MCF 10A (cell line): Measurements from ENCODE around the gene CBX6. TPM values are rescaled to one million over a fixed set of nuclear protein-coding genes. Genes with fewer than 3 reads are reported as not detected.

Experiments
- BruUV-seq: library from RNA; stranded (reverse); fragments of 400-500 nt; replicated peaks from 2 replicates; lab custom pipeline; 2021; lab: Mats Ljungman, UMichigan
- CTCF ChIA-PET: fragments of 300-600 bp; sonication (Branson Sonifier 250); formaldehyde crosslinking; extraction: SDS; loops from one replicate; lab custom pipeline; 2021; ENCODE audit warnings: antibody characterized with exemption, inconsistent platforms; lab: Yijun Ruan, JAX
- POLR2A ChIA-PET: fragments of 300-600, 350-650 bp; sonication (Branson Sonifier 250); formaldehyde crosslinking; extraction: SDS; loops from one replicate; lab custom pipeline; 2020; ENCODE audit warnings: antibody characterized with exemption, inconsistent platforms; lab: Yijun Ruan, JAX
- DNase-seq: peaks from one replicate; pipeline ENCODE4 v3.0.0-alpha.2; 2018; ENCODE audit not compliant: unreplicated experiment
- H3K27ac Mint-ChIP-seq: one replicate; pipeline ENCODE4 v1.8.0; 2022; ENCODE audit warnings: mild to moderate bottlenecking, low read depth, mixed read lengths; ENCODE audit not compliant: unreplicated experiment
- H3K27me3 Mint-ChIP-seq: one replicate; pipeline ENCODE4 v1.8.0; 2022; ENCODE audit warnings: mixed read lengths; ENCODE audit not compliant: insufficient read depth, unreplicated experiment
- H3K36me3 Mint-ChIP-seq: one replicate; pipeline ENCODE4 v1.8.0; 2022; ENCODE audit warnings: mild to moderate bottlenecking, moderate library complexity, mixed read lengths; ENCODE audit not compliant: insufficient read depth, unreplicated experiment
- H3K4me1 Mint-ChIP-seq: one replicate; pipeline ENCODE4 v1.8.0; 2022; ENCODE audit warnings: mixed read lengths; ENCODE audit not compliant: insufficient read depth, unreplicated experiment
- H3K4me3 Mint-ChIP-seq: one replicate; pipeline ENCODE4 v1.8.0; 2022; ENCODE audit warnings: mild to moderate bottlenecking, moderate library complexity, mixed read lengths; ENCODE audit not compliant: unreplicated experiment
- H3K9me3 Mint-ChIP-seq: one replicate; pipeline ENCODE4 v1.8.0; 2022; ENCODE audit warnings: mixed read lengths; ENCODE audit not compliant: unreplicated experiment
- intact Hi-C: fragments of 100-400 bp; cut with micrococcal nuclease; formaldehyde crosslinking; loops from 2 replicates; pipeline ENCODE4 v1.14.1; 2022
- total RNA-seq: library from RNA; stranded (reverse); gene quantifications from 2 replicates; pipeline ENCODE4 v1.2.3, GENCODE V29; 2022
- TF ChIP-seq, protein P1 (sequence below): fragments of 200-600 bp; IDR thresholded peaks from one replicate; pipeline ENCODE4 v1.8.0; 2022; ENCODE audit warnings: antibody characterized with exemption, mild to moderate bottlenecking; ENCODE audit not compliant: unreplicated experiment

The CBX6 gene
- total RNA-seq, 1 experiment from 2014 or later, result 22.9 TPM

GRCh38 chr22:38832005-38832978 lies 39.7 kb downstream of the CBX6 start:
- POLR2A ChIA-PET, result no interaction called here
- Mint-ChIP-seq H3K36me3 (no peaks in the 10 kb centered on the region), H3K4me3 (no peak overlapping the region), H3K27me3 (no peaks in the 10 kb centered on the region), H3K9me3 (no peaks in the 10 kb centered on the region), H3K27ac (no peak overlapping the region), H3K4me1 (peaks cover 4% of the 10 kb centered on the region)
- BruUV-seq, result no TSS peak
- no peak for DNase-seq
- CTCF ChIA-PET, result interaction anchor here (0.6 to 1.2 kb wide), 3 partner anchors 18 to 71 kb away, joined by 3 read pairs; no protein-coding TSS in a partner anchor
- intact Hi-C loops, result no loop called here
- TF ChIP-seq, protein P1, sequence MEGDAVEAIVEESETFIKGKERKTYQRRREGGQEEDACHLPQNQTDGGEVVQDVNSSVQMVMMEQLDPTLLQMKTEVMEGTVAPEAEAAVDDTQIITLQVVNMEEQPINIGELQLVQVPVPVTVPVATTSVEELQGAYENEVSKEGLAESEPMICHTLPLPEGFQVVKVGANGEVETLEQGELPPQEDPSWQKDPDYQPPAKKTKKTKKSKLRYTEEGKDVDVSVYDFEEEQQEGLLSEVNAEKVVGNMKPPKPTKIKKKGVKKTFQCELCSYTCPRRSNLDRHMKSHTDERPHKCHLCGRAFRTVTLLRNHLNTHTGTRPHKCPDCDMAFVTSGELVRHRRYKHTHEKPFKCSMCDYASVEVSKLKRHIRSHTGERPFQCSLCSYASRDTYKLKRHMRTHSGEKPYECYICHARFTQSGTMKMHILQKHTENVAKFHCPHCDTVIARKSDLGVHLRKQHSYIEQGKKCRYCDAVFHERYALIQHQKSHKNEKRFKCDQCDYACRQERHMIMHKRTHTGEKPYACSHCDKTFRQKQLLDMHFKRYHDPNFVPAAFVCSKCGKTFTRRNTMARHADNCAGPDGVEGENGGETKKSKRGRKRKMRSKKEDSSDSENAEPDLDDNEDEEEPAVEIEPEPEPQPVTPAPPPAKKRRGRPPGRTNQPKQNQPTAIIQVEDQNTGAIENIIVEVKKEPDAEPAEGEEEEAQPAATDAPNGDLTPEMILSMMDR, result no peak

GRCh38 chr22:38831166-38831945 lies 40.7 kb downstream of the CBX6 start:
- no TSS peak for BruUV-seq
- H3K27me3 Mint-ChIP-seq, result no peaks in the 10 kb centered on the region
- ChIA-PET CTCF (interaction anchor here (0.6 to 0.7 kb wide), 2 partner anchors 62 to 70 kb away, joined by 3 read pairs; no protein-coding TSS in a partner anchor), POLR2A (no interaction called here)
- no peaks in the 10 kb centered on the region for H3K36me3 Mint-ChIP-seq
- intact Hi-C loops, result no loop called here
- no peak overlapping the region for H3K27ac Mint-ChIP-seq
- no peak overlapping the region for H3K4me3 Mint-ChIP-seq
- DNase-seq, result peak; percentile 75
- TF ChIP-seq, protein P1, result no peak
- no peaks in the 10 kb centered on the region for H3K9me3 Mint-ChIP-seq
- peaks cover 4% of the 10 kb centered on the region for H3K4me1 Mint-ChIP-seq

- Mint-ChIP-seq H3K27ac (no peak overlapping the region), H3K36me3 (no peaks in the 10 kb centered on the region), H3K4me1 (peaks cover 4% of the 10 kb centered on the region), H3K4me3 (no peak overlapping the region), H3K27me3 (no peaks in the 10 kb centered on the region), H3K9me3 (no peaks in the 10 kb centered on the region)
- POLR2A ChIA-PET, result no interaction called here
- TF ChIP-seq, protein P1, result no peak
- intact Hi-C loops, result no loop called here
- CTCF ChIA-PET, result no interaction called here
- BruUV-seq, result no TSS peak
- DNase-seq, result no peak
Observed at GRCh38 chr22:38830845-38831108, 41.2 kb downstream of the CBX6 start.
